H1 (cell line): Measurements from ENCODE around the gene MPST. TPM values are rescaled to one million over a fixed set of nuclear protein-coding genes. Genes with fewer than 3 reads are reported as not detected.

Experiments used
- EP300 ChIP-seq, 2 experiments: IDR thresholded peaks; 1 replicate in 1 of 2; 2 replicates in 1 of 2; pipeline ENCODE4 v1.6.1; 2011 to 2012; ENCODE audit warnings: low read depth in 2 of 2, low read length in 2 of 2, mild to moderate bottlenecking in 2 of 2, borderline replicate concordance in 1 of 2, inconsistent platforms in 1 of 2, moderate library complexity in 1 of 2
- polyA plus RNA-seq, 7 experiments: library from polyadenylated mRNA; depleted of rRNA in 3 of 7; stranded (reverse) in 5 of 7; unstranded in 2 of 7; fragments of >200 nt in 5 of 7; fragments of 200-250 nt in 2 of 7; gene quantifications; 1 replicate in 5 of 7; 2 replicates in 1 of 7; 4 replicates in 1 of 7; pipeline versions ENCODE4 v1.2.1 to v1.2.3, GENCODE V29; 2011 to 2013; ENCODE audit warnings: missing spikeins in 2 of 7, mixed read lengths in 2 of 7
- total RNA-seq: library from RNA; stranded (reverse); fragmentation: NEBNext Ultra II Directional; extraction: Animal tissue kit (Norgen Biotek cat#: 25700); gene quantifications from 2 replicates; pipeline ENCODE4 v1.2.1, GENCODE V29; 2021

Gene MPST
- total and polyA plus RNA-seq, 2 of the 8 experiments (the other 6 are each of a cell fraction or from before 2014, with no cell fraction given), result 86.0 to 124 TPM

DNA sequence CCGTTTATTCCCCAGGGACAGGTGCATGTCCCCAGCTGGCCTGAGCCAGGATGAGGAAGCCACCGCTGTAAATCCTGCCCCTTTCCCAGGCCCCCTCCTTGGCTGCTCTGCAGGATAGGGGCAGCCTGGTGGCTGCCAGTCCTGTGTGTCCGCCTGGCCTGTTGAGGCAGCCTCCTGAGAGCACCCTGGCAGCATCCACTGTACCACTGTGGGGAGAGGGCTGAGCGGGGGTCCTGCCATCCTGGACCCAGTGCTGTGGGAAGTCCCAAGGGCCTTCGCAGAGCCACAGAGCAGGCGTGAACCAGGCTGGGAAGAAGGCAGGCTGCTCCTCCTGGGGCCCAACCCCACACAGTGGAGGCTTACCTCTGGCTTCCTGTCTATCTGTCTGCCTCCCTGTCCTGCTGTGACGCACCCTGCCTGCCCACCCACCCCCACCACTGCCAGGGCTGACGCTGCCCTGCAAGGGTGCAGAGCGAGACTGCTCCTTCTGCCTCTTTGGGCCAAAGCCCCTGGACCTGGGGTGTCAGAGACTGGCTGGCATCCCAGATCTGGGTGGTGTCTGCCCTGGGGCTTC lies 40.4 kb downstream of the MPST start (continued):
- no peak for TF ChIP-seq EP300 (IDR thresholded peaks at IDR 0.05; ENCODE audit: borderline replicate concordance in 1 of 2, low read depth in 2 of 2, low read length in 2 of 2)
